PC-9 (cell line): Measurements from ENCODE around the gene ADORA1. TPM values are rescaled to one million over a fixed set of nuclear protein-coding genes. Genes with fewer than 3 reads are reported as not detected.

Experiments used
- BruUV-seq: library from RNA; stranded (reverse); fragments of 400-500 nt; replicated peaks from 2 replicates; lab custom pipeline; 2021; lab: Mats Ljungman, UMichigan
- CTCF ChIA-PET: fragments of 300-600 bp; sonication (Branson Sonifier 250); formaldehyde crosslinking; loops from one replicate; lab custom pipeline; 2022; ENCODE audit warnings: antibody characterized with exemption; lab: Charles Lee
- POLR2A ChIA-PET: fragments of 300-600 bp; sonication (Branson Sonifier 250); formaldehyde crosslinking; loops from one replicate; lab custom pipeline; 2022; ENCODE audit warnings: antibody characterized with exemption; ENCODE audit not compliant: unreplicated experiment; lab: Charles Lee
- DNase-seq, 2 experiments: peaks; one replicate each; pipeline versions ENCODE4 v3.0.0 to v3.0.0-alpha.2; 2015 to 2022; ENCODE audit warnings: mixed read lengths in 1 of 2
- H2AFZ ChIP-seq: fragments of 200-600 bp; sonication (generic); 2 replicates; pipeline ENCODE4 v1.8.1; 2017; ENCODE audit warnings: antibody characterized with exemption
- H3F3A ChIP-seq: fragments of 200-600 bp; sonication (generic); 2 replicates; pipeline ENCODE4 v1.8.1; 2017; ENCODE audit warnings: antibody characterized with exemption, mild to moderate bottlenecking, low read depth; ENCODE audit not compliant: insufficient read depth
- H3K27ac ChIP-seq: fragments of 200-600 bp; sonication (generic); 2 replicates; pipeline ENCODE4 v1.6.1; 2016; ENCODE audit warnings: mixed run types
- H3K27me3 ChIP-seq: fragments of 200-600 bp; sonication (generic); 2 replicates; pipeline ENCODE4 v1.6.1; 2016; ENCODE audit warnings: low read depth, mixed run types; ENCODE audit not compliant: insufficient read depth
- H3K36me3 ChIP-seq: fragments of 200-600 bp; sonication (generic); 2 replicates; pipeline ENCODE4 v1.6.1; 2016; ENCODE audit warnings: low read depth, mixed run types
- H3K4me1 ChIP-seq: fragments of 200-600 bp; sonication (generic); replicated peaks from 2 replicates; pipeline ENCODE4 v1.6.1; 2016; ENCODE audit warnings: mixed run types; ENCODE audit not compliant: insufficient read depth
- H3K4me2 ChIP-seq: fragments of 200-600 bp; sonication (generic); 2 replicates; pipeline ENCODE4 v1.6.1; 2017; ENCODE audit warnings: mixed run types
- H3K4me3 ChIP-seq: fragments of 200-600 bp; sonication (generic); 2 replicates; pipeline ENCODE4 v1.6.1; 2016; ENCODE audit warnings: mixed run types
- H3K79me2 ChIP-seq: fragments of 200-600 bp; sonication (generic); 2 replicates; pipeline ENCODE4 v1.6.1; 2017; ENCODE audit warnings: low read depth, mixed run types
- H3K9me2 ChIP-seq: fragments of 200-600 bp; sonication (generic); 2 replicates; pipeline ENCODE4 v1.8.1; 2017; ENCODE audit warnings: mild to moderate bottlenecking; ENCODE audit not compliant: insufficient read depth
- H3K9me3 ChIP-seq: fragments of 200-600 bp; sonication (generic); 2 replicates; pipeline ENCODE4 v1.8.1; 2016; ENCODE audit warnings: low read depth; ENCODE audit not compliant: insufficient read depth
- H4K20me1 ChIP-seq: fragments of 200-600 bp; sonication (generic); 2 replicates; pipeline ENCODE4 v1.8.1; 2017; ENCODE audit not compliant: insufficient read depth
- EZH2 ChIP-seq: fragments of 200-600 bp; sonication (generic); IDR thresholded peaks from 2 replicates; pipeline ENCODE4 v1.8.0; 2017; ENCODE audit warnings: antibody characterized with exemption, low read depth
- intact Hi-C: fragments of 100-400 bp; cut with micrococcal nuclease; formaldehyde crosslinking; loops from one replicate; pipeline ENCODE4 v1.10.0; 2022; ENCODE audit not compliant: unreplicated experiment
- total RNA-seq: library from RNA; stranded (reverse); gene quantifications from 2 replicates; pipeline ENCODE4 v1.2.3, GENCODE V29; 2021
- TF ChIP-seq, protein P1 (sequence below): fragments of 200-600 bp; sonication (generic); conservative IDR thresholded peaks from 2 replicates; pipeline ENCODE4 v1.6.1; 2017; ENCODE audit warnings: mixed run types, antibody characterized with exemption, mild to moderate bottlenecking, moderate library complexity

Gene ADORA1
- total RNA-seq, 1 experiment from 2014 or later: 8.3 TPM

DNA sequence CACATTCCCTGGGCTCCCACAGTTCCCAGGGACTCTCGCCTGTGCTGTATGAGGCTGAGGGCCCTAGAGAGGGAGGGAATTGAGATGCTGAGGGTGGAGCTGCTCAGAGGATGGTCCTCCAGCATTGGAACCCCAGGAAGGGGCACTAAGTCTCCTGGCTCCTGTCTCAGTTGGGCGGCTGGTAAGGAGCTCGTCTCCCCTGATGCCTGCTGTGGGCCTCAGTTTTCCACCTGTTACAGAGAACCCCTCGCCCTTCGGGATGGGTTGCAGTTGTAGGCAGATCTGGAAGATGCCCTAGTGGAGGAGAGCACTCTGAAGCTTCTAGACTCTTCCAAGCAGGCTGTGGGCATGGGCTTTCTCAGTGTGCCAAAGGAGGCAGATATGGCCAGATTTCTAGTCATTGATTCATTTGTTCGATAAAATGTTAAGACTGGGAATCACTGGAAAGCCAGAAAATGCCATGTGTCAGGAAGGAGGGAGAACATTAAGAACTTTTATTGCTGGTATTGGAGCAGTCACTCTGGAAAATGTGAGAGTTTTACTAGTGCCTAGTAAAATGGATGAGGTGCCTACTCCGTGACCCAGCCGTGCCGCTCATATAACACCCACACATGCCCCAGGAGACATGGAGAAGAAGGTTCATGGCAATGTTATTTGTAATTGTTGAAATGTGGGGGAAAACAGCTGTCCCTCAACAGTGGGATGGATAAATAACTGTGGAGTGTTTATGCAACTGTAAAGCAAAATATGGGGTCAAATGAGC lies 48.9 kb downstream of the ADORA1 start:
- Histone ChIP-seq H3K9me3 (no peaks in the 10 kb centered on the region), H3K9me2 (no peaks in the 10 kb centered on the region), H3K36me3 (no peaks in the 10 kb centered on the region), H3K4me1 (peaks cover 42% of the 10 kb centered on the region), H3F3A (peaks cover 10% of the 10 kb centered on the region; the same call in 1 of the 2 replicates), H4K20me1 (no peaks in the 10 kb centered on the region), H3K79me2 (no peaks in the 10 kb centered on the region), H3K27me3 (no peaks in the 10 kb centered on the region), H2AFZ (no peak overlapping the region), H3K4me3 (no peak overlapping the region), H3K4me2 (peak overlapping the region; percentile 17), H3K27ac (no peak overlapping the region)
- POLR2A ChIA-PET: no interaction called here
- CTCF ChIA-PET: no interaction called here
- intact Hi-C loops: no loop called here
- no peak for DNase-seq
- TF ChIP-seq, protein P1, sequence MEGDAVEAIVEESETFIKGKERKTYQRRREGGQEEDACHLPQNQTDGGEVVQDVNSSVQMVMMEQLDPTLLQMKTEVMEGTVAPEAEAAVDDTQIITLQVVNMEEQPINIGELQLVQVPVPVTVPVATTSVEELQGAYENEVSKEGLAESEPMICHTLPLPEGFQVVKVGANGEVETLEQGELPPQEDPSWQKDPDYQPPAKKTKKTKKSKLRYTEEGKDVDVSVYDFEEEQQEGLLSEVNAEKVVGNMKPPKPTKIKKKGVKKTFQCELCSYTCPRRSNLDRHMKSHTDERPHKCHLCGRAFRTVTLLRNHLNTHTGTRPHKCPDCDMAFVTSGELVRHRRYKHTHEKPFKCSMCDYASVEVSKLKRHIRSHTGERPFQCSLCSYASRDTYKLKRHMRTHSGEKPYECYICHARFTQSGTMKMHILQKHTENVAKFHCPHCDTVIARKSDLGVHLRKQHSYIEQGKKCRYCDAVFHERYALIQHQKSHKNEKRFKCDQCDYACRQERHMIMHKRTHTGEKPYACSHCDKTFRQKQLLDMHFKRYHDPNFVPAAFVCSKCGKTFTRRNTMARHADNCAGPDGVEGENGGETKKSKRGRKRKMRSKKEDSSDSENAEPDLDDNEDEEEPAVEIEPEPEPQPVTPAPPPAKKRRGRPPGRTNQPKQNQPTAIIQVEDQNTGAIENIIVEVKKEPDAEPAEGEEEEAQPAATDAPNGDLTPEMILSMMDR: no peak
- TF ChIP-seq EZH2: no peak
- no TSS peak for BruUV-seq

DNA sequence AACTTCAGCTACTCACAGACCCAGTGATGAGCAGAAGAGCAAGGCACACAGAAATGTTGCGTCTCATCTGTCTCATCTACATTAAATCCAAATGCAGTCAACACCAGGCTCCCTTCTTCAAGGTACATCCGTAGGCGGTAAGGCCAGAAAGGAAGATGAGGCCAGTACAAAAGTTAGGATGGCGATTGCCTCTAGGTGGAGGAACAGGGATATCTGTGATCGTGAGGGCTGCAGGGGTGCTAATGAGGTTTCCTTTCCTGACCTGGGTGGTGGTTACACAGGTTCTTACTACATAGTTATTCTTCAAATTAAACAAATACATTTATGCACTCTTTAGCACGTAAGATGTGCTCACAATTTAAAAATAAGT lies 49.5 kb downstream of the ADORA1 start:
- H3F3A ChIP-seq: peaks cover 10% of the 10 kb centered on the region; the same call in 1 of the 2 replicates
- BruUV-seq: no TSS peak
- CTCF ChIA-PET: no interaction called here
- H3K79me2 ChIP-seq: no peaks in the 10 kb centered on the region
- no peaks in the 10 kb centered on the region for H3K36me3 ChIP-seq
- DNase-seq: no peak
- POLR2A ChIA-PET: no interaction called here
- intact Hi-C loops: no loop called here
- H3K4me1 ChIP-seq: peaks cover 42% of the 10 kb centered on the region
- no peak overlapping the region for H2AFZ ChIP-seq
- H3K27me3 ChIP-seq: no peaks in the 10 kb centered on the region
- TF ChIP-seq EZH2: no peak
- TF ChIP-seq, protein P1: no peak
- peak overlapping the region; percentile 17 for H3K4me2 ChIP-seq
- no peaks in the 10 kb centered on the region for H4K20me1 ChIP-seq
- H3K4me3 ChIP-seq: no peak overlapping the region
- H3K9me2 ChIP-seq: no peaks in the 10 kb centered on the region
- H3K9me3 ChIP-seq: no peaks in the 10 kb centered on the region
- H3K27ac ChIP-seq: no peak overlapping the region

DNA sequence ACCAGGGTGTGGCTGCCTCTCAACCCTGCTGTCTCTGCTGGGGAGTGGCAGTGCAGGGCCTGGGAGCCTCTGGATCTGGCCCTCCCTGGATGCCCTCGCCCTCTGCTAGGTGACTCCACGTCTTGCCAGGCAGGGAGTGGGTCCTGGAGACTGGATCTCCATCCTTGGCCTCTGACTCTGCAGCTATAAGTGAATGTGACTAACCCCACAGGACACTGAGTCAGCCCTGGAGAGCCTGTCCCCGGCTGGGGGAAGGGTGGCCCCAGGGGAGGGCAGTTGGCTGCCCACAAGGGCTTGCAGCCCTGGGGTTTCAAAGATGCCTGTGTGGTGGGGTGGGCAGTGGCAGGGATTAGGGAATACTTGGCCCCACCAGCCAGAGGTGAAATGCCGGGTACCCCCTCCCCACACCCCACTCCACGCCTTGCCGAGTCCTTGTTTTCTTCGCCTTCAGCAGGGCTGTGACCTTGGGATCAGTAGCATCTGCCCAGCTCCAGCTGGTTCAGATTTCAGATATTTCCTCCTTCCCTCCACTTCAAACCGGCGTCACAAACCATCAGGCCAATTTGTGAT lies 50.0 kb downstream of the ADORA1 start:
- Histone ChIP-seq H3F3A (peaks cover 10% of the 10 kb centered on the region; the same call in 1 of the 2 replicates), H3K9me3 (no peaks in the 10 kb centered on the region), H3K4me1 (peaks cover 40% of the 10 kb centered on the region), H4K20me1 (no peaks in the 10 kb centered on the region), H3K4me3 (no peak overlapping the region), H3K4me2 (peak overlapping the region; percentile 17), H3K79me2 (no peaks in the 10 kb centered on the region), H2AFZ (no peak overlapping the region), H3K36me3 (no peaks in the 10 kb centered on the region), H3K27ac (0 out of 2 replicates have a peak overlapping the region, but pooled peaks have one; percentile 31), H3K9me2 (no peaks in the 10 kb centered on the region), H3K27me3 (no peaks in the 10 kb centered on the region)
- no peak for DNase-seq
- no peak for TF ChIP-seq EZH2
- TF ChIP-seq, protein P1: no peak
- CTCF ChIA-PET: no interaction called here
- POLR2A ChIA-PET: no interaction called here
- intact Hi-C loops: no loop called here
- BruUV-seq: no TSS peak
